ENCODE data around the gene IQCH.
"Not testable (repeated sequence)": the region's sequence is repeated elsewhere in the genome, so short reads cannot be mapped to it uniquely, and the experiment has no call there.

IQCH gene

DNA sequence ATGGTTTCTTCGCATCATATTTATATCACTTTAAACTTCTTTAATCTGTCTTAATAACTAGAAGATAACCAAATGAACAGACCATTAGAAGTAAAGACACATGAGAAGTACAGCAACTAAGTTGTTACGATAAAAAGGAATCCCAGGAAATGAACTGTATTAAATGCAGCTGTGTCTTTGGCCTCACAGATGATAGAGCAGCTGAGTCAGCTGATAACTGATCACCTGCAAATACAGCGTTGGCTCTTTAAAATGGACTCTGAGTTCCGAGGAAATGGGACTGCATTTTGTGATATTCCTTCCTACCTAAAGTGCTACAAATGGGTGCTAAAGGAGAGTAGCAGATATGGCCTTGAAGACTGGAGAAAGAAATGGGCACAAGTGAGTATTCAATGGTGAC is 145.3 kb downstream of the IQCH start:
- no peak for DNase-seq

DNA sequence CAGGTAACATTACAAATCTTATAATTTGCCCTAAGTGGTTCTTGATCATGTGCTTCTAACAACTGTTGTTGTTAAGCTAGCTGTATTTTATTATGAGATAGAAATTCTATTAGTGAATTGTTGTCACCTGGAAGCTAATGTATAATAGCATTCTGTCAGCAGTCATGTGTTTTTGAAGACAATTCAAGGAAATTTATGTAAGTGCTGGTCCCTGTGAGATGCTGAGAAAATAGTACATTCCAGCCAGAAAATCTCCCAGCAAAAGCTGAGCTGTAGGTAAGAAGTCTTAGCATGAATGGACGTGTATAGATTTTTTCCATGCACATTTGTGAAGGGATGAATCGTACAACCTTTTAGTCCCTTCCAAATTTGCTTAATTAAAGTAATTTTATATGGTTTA is 146.3 kb downstream of the IQCH start:
- DNase-seq: no peak

DNA sequence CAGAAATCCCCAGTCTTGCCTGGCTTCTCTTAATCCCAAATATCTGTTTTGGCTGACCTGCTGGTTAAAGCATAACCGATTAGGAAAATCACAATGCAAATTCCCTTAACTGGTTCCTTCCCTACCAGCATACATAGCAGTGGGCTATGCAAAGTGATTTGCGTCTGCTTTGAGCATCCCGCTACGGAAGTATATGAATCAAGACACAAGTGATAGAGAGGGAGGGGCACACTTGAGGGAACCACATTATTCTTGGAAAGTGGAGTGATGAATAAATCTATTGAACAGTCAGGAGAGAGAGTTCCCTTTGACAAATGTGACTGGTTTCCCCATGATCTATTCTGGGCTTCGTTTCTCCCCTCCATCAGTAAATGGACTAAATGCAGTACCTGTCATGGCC is 146.8 kb downstream of the IQCH start:
- DNase-seq: no peak

DNA sequence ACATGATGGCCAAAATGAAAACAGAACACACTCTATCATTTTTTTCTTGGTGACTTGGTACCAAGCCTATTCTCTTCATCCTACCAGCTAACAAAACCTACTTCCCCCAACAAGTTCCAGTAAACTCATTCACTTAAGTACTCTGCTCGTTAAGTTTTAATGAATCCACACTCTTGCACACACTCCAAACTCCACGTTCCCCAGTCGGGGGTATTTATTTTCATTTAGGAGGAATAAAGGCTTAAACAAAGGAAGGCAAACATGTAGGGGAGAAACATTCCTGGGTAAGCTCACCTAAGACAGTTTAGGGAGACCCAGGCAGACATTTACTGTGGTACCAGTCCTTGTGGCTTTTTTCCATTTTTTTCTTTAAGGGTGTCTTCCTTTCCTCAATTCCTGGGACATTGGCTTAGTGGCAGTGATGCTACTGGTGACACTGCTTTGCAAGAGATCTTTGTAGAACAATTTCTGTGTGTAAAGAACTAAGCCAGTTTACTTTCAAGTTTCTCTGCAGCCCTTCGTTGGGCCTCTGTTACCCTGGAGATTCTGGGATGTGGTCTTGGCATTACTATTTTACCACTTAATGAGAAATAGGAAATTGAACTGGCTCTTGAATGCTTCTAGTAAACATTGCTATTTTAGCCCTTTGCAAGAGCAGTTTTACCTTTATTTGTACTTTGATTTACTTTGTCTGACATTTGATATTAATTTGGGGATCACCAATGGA is 149.0 kb downstream of the IQCH start:
- DNase-seq: no peak

DNA sequence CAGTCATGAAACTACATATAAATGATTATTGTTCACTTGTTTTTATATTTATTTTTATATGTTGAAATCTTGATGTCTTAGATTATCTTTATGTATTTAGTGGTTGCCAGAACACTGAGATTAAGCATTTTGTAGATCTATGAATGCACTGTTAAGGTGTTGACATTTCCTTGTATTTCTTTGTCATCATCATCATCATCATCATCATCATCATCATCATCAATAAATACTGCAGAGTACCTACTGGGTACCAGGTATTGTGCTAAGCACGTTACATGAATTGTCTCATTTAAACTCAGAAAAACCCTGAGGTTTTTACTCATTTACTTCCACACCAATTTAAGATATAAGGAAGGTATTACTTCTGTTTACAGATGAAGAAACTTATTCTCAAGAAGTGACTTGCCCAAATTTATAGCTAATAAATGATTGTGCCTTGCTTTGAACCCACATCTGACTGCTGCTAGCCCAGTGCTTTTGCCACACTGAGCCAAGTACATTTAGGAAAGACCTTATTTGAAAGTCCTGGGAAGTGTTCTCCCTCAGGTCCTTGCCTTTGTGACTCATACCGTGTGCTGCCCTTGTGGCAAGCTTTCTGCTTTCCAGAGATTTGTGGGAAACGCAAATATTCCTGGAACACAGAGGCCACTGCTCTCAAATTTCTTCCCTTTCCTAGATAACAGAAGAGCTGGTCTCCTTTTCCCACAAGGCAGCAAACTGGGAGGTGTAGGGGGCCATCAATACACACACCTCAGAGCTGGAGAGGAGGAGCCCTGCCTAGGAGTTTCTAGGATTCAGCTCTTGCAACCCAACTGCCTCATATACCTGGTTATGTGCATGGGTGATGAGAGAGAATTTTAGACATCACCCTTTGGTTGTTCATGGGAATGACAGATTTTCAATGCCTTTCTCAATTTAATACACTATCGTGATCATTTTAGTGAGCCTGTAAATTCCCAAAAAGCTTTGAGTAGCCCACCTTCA is 150.9 kb downstream of the IQCH start:
- DNase-seq: no peak

DNA sequence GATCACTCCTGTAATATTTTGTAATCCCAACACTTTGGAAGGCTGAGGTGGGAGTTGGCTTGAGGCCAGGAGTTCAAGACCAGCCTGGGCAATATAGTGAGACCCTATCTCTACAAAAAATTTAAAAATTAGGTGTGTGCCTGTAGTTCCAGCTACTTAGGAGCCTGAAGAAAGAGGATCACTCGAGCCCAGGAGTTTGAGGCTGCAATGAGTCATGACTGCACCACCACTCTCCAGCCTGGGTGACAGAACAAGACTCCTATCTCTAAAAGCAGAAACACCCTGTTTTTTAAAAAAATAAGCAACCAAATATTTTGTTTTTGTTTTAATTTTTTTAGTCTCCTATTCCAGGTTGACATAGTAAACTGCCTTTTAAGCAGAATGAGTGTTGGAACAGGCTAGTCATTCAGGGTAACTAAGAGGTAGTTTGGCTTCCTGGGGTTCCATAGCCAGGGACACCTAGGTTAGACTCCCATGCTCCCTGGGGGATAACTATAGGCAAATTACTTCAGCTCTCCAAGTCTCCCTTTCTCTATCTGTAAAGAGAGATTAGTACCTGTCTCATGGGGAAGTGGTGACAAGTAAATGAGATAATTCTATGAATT is 151.8 kb downstream of the IQCH start:
- no peak for DNase-seq

DNA sequence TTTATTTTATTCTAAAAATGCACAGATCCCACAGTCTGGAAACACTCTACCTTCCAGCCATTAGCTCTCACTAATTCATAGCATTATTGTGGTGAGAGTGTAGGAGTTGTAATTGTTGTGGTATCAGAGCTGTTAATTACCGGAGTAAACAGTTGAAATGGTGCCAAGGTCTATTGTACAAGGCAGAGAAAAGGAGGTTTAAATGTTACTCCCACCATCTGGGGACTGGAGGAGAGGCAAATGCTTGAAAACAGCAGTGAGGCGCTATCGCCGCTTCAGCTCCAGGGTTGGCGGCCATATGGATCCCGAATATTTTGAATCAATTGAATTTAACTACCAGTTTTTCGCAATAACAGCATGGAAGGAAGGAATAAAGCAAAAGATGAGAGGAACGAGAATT is 153.2 kb downstream of the IQCH start:
- DNase-seq: peak; percentile 95

DNA sequence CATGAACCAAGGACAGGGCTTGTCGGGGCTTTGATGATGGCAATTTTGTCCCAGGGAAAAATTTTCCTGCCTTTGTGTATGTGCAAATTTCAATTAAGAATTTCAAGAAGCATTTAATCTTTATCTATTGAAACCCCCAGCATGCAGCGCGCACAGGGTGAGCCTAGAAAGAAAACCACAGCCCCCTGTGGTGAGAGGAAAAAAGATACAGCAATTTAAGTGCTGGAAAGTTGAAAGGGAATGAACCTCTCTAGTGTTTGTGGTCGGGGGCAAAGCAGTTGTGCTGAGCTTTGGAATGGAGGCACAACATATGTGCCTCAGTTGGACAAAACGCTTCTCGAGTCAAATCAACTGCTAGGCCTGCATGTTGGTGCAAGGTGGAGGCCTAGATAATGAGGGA is 154.6 kb downstream of the IQCH start:
- peak; percentile 51 for DNase-seq

DNA sequence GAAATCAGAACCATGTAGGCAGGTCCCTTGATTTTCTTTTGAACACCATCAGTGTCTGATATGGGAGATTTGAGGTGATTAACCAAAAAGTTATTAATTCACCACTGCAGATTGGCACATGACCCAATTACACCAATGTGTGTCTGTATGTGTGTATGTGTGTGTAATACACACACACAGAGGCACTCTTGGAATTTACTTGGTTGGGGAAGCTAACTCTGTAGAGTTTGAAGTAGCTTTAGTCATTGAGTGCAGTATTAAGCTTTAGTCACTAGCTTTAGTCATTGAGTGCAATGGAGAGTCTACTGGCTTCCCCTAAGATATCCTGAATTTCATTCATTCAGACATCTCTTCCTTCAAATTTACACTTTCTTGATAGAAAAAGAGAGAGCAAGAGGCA is 156.9 kb downstream of the IQCH start:
- DNase-seq: no peak

DNA sequence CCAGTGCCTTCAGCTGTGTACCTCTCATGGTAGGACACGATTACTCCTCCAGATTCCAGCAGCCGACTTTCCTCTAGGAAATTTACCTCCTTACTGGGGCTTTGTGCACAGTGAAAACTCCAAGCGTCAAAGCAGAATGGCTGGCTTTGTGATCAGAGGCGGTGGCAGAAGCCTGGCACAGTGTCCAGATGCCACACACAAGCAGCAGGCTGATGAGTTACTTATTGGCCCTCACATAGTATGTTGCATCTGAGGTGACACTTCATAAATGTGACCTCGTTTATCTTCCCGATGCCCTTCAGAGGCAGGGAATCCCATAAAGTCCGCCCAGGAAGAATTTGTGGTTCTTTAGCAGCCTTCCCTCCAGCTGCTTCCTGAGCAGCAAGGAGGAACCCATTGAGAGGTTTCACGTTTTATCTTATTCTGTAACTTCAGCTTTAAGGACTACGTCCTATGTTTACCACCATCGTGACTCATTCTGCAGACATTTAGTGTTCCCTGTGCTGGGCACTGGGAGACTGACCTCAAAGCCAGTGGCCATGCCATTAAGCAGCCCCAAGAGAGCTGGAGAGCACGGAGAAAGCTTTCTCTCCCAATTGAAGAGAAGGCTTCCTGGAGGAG is 159.3 kb downstream of the IQCH start:
- DNase-seq: no peak

DNA sequence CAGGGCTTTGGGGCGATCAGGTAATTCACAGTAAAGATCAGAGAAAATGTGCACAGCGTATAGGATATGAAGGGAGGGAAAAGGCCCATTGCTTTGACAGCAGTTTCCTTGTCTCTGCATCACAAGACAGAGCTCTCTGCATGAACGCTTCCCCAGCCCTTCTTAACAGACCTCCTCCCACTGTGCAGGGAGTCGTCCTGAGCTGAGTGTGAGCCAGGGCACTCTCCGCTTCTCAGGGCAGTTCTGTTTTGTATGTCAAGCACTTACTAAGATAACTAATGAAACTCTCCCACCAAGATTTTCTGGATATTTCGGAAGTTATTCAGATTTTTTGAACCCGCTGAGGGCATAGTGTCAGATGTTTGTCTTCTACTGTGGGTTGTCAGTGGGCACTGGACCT is 160.6 kb downstream of the IQCH start:
- DNase-seq: no peak

DNA sequence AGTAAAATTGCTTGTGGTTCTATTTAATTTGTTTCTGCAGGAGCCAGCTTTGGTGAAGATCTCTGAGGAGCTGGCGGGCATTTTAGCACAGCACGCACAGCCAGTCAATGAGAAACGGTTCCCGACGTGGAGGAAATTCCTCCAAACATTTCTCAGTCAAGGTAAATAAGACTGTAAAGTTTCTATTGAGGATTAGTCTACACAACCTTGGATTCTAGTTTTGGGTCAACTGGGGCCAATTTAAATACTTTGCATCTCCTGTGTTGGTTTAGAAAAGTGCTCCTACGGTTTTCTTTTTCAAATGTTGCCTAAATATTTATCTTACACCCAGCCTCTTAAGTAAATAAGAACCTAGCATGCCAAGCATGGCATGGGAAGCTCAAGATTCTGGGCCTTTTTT is 162.3 kb downstream of the IQCH start:
- DNase-seq: no peak

DNA sequence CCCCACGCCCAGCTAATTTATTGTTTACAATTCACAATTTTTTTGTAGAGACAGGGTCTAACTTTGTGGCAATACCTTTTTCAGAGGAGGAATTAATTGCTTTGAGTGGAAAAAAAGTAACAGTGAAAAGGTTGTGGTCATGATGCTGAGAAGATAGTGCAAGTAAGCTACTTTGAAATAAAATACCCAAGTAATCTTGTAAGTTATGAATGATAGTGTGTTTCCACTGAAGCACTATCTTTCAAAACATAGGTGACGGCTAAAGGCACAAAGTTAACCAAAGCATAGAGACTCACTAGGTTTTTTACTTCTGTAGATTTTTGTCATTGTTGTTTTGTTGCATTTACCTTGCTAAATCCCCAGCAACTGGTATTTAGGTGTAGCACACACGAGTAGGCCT is 165.1 kb downstream of the IQCH start:
- DNase-seq: no peak

DNA sequence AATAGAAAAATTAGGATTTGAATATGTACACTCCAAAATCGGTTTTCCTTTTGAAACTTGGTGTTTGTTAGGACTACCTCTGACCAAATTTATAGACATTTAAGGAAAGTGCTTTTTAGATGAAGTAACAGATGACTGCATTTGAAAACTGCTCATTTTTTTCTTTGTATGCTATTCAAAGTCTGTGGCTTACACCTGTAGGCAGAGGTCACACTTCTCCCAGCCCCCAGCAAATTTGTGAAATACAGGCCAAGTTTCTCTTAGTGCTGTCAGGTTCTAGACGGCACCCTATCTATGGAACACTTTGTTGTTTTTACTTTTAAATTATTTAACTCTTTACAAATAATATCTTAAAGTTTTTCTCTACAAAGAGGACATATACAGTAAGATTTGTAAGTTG is 165.6 kb downstream of the IQCH start:
- no peak for DNase-seq

DNA sequence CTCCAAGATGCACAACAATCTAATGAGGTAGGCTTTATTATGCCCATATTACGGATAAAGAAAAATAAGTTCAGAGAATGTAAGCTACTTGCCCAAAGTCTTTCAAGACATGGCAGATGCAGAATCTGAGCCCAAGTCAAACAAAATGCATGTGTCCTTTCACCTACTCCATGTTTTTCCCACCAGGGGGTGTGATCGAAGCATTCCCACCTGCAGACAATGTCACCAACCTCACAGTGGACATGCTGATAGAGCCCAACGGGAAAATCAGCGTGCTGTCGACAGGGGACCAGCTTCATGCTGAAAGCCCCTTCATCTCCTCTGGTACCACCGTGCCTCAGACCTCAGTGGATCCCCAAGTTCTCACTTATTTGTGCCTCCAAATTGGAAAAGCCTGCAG is 166.5 kb downstream of the IQCH start:
- no peak for DNase-seq

DNA sequence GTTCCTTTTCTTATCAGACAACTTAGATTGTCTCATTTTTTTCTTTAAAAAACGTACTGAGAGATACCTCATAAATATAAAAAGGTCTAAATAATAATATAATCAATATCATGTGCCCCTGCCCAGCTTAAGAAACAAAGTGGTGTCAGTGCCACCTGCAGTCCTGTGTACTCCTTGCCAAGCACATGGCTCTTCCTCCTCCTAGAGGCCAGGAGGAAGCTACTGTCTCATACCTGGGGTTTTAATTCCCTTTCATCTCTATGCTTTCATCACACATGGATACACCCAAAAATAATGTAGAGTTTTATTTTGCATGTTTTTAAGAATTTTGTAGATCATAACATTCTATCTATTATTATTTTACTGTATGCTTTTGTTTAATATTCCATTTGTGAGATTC is 167.7 kb downstream of the IQCH start:
- no peak for DNase-seq

DNA sequence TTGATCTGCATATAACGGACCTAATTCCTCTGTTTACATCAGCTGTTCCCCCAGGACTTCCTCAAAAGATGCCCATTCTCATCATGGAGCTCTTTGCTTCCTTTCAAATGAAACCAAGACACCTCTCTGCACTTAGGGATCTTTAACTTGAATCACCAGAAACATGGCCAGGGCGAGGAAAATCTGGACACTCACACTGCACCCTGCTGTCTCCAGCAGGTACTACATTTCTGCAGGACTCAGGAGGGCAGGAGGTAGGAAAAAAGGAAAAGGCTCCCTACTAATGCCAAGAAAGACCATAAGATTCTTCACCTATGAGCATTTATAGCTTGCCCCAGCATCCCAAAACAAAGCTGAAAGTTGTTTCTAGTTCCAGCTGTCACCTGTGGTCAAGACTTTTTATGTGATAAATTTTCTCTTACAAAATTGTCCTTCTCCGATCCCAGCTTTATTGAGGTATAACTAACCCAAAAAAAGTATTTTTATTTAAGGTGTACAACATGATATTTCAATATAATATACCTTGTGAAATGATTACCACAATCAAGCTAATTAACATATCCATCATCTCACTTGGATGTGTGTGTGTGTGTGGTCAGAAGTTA is 179.0 kb downstream of the IQCH start:
- no peak for DNase-seq

DNA sequence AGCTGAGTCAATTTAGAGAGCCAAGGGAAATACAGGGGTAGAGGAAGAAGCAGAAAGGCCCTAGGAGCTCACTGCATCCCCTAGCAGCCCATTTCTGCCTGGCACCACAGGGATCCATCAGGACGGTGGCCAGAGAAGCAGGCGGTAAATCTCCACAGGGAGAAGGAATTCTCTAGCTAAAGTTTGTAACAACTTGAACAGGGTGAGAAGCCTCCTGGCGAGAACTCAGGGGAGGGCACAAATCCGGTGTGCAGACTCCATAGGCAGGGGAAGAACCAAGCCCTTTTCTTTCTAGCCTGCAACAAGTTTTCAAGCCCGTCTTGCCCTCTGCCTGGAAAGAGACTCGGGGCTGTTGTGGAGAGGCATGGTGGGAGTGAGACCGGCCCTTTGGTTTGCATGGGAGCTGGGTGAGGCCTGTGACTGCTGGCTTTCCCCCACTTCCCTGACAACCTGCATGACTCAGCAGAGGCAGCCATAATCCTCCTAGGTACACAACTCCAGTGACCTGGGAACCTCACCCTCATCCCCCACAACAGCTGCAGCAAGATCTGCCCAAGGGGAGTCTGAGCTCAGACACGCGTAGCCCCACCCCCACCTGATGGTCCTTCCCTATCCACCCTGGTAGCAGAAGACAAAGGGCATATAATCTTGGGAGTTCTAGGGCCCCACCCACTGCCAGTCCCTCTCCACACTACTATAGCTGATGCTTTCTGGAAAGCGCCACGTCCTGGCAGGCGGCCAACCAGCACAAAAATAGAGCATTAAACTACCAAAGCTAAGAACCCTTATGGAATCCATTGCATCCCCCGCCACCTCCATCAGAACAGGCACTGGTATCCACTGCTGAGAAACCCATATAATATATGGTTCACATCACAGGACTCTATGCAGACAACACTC is 182.0 kb downstream of the IQCH start:
- not testable (repeated sequence) for DNase-seq

DNA sequence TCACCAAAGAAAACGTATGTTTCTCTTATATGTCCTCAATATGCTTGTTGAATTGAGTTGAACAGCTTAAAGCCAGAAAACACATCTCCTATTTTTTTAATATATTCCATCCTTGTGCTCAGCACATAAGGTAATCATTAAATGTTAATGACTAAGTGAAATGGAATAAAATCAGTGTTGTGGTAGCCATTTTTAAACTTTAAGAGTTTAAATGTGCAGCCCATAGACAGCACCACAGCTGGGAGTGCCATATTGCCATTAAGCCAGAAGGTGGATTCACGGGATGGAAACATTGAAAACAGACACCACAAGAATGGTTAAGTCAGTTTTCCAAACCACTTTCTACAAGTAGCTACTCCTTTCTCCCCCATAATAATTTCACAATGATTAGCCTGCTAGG is 189.5 kb downstream of the IQCH start:
- DNase-seq: no peak

DNA sequence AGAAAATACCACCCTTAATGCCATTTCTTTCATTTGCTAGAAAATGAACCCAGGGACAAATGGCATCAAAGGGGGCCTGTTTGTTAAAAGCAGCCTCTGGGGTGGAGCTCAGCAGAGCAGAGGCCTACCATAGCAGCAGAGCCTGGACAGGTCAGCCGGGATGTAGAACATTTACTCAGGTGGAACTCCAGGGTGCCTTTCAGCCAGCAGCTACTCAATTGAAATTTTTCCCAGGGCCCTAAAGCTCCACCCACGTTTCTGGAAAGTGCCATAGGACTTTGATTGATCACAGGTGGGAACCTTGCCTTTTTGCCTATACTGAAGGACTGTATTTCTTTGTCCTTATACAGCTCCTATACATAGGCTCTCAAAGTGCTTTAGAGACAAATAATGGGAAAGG is 191.9 kb downstream of the IQCH start:
- DNase-seq: no peak

DNA sequence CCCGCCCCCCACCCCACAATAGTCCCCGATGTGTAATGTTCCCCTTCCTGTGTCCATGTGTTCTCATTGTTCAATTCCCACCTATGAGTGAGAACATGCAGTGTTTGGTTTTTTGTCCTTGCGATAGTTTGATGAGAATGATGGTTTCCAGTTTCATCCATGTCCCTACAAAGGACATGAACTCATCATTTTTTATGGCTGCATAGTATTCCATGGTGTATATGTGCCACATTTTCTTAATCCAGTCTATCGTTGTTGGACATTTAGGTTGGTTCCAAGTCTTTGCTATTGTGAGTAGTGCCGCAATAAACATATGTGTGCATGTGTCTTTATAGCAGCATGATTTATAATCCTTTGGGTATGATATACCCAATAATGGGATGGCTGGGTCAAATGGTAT is 193.8 kb downstream of the IQCH start:
- not testable (repeated sequence) for DNase-seq

DNA sequence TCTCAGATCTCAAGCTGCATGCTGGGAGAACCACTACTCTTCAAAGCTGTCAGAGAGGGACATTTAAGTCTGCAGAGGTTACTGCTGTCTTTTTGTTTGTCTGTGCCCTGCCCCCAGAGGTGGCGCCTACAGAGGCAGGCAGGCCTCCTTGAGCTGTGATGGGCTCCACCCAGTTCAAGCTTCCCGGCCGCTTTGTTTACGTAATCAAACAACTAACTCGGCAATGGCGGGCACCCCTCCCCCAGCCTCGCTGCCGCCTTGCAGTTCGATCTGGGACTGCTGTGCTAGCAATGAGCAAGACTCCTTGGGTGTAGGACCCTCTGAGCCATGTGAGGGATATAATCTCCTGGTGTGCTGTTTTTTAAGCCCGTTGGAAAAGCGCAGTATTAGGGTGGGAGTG is 199.1 kb downstream of the IQCH start:
- not testable (repeated sequence) for DNase-seq

Data from NCI-H1105 (cell line).